HCT116 (cell line): ENCODE results near the gene SSB.

Experiments
- CTCF ChIP-seq, 3 experiments: fragments of 200-600 bp in 1 of 3; sonication (generic) in 1 of 3; IDR thresholded peaks in 2 of 3; conservative IDR thresholded peaks in 1 of 3; 2 replicates each; pipeline ENCODE4 v1.5.1; 2012 to 2017; ENCODE audit warnings: low read depth in 2 of 3, low read length in 2 of 3, antibody characterized with exemption in 1 of 3, borderline replicate concordance in 1 of 3, control low read depth in 1 of 3, mild to moderate bottlenecking in 1 of 3, mixed read lengths in 1 of 3, mixed run types in 1 of 3, moderate library complexity in 1 of 3; ENCODE audit not compliant: insufficient read depth in 1 of 3
- EZH2phosphoT487 ChIP-seq: fragments of 200-600 bp; IDR thresholded peaks from 2 replicates; pipeline ENCODE4 v1.6.1; 2018; ENCODE audit warnings: antibody characterized with exemption, borderline replicate concordance
- JUND ChIP-seq: IDR thresholded peaks from 2 replicates; pipeline ENCODE4 v1.6.1; 2012
- MAX ChIP-seq: IDR thresholded peaks from 2 replicates; pipeline ENCODE4 v1.6.1; 2012
- POLR2A ChIP-seq: IDR thresholded peaks from 2 replicates; pipeline ENCODE4 v1.7.0; 2011; ENCODE audit warnings: borderline replicate concordance; ENCODE audit not compliant: insufficient read depth, insufficient read length; ENCODE audit errors: extremely low read depth
- POLR2AphosphoS5 ChIP-seq: IDR thresholded peaks from 2 replicates; pipeline ENCODE4 v1.6.1; 2011; ENCODE audit warnings: mild to moderate bottlenecking, low read depth, low read length, moderate library complexity
- REST ChIP-seq: IDR thresholded peaks from 2 replicates; pipeline ENCODE4 v1.6.1; 2012; ENCODE audit warnings: low read depth
- SRF ChIP-seq: IDR thresholded peaks from 2 replicates; pipeline ENCODE4 v1.6.1; 2012; ENCODE audit warnings: low read depth
- TCF7L2 ChIP-seq: IDR thresholded peaks from 2 replicates; pipeline ENCODE4 v1.7.0; 2011; ENCODE audit warnings: borderline replicate concordance, inconsistent platforms; ENCODE audit not compliant: insufficient read depth, insufficient read length; ENCODE audit errors: extremely low read depth
- ZBTB33 ChIP-seq: IDR thresholded peaks from 2 replicates; pipeline ENCODE4 v1.6.1; 2011; ENCODE audit warnings: mild to moderate bottlenecking, low read length, moderate library complexity; ENCODE audit not compliant: insufficient replicate concordance; ENCODE audit errors: extremely low read depth
- ZFX ChIP-seq: fragments of 450-650 bp; IDR thresholded peaks from 2 replicates; pipeline ENCODE4 v1.6.1; 2017

- TF ChIP-seq POLR2A = no peak
- TF ChIP-seq CTCF (IDR thresholded peaks at IDR 0.05 in 2 of 3, conservative IDR thresholded peaks at IDR 0.05 in 1 of 3; ENCODE audit: borderline replicate concordance in 1 of 3, insufficient read depth in 1 of 3, low read depth in 2 of 3, low read length in 2 of 3) = no peak
- no peak for TF ChIP-seq ZFX
- TF ChIP-seq JUND = no peak
- TF ChIP-seq ZBTB33 = no peak
- TF ChIP-seq REST = no peak
- TF ChIP-seq SRF = no peak
- TF ChIP-seq TCF7L2 = no peak
- TF ChIP-seq POLR2AphosphoS5 = no peak
- no peak for TF ChIP-seq MAX
- no peak for TF ChIP-seq EZH2phosphoT487
Measured at GRCh38 chr2:169755083-169755870, 43.4 kb upstream of the SSB start.
